H9 (cell line): Measurements from ENCODE around the gene C12orf56. TPM values are rescaled to one million over a fixed set of nuclear protein-coding genes. Genes with fewer than 3 reads are reported as not detected.

Source experiments
- DNase-seq: peaks from one replicate; pipeline ENCODE4 v3.0.0-alpha.2; 2017
- H2AFZ ChIP-seq: one replicate; pipeline ENCODE4 v1.6.1; 2013; ENCODE audit warnings: mild to moderate bottlenecking, low read length, control low read depth, moderate library complexity
- H2AK5ac ChIP-seq: 2 replicates; pipeline ENCODE4 v1.6.1; 2013; ENCODE audit warnings: low read length, control low read depth, mixed read lengths; ENCODE audit not compliant: insufficient read length
- H2BK120ac ChIP-seq: one replicate; pipeline ENCODE4 v1.6.1; 2013; ENCODE audit warnings: low read depth, mild to moderate bottlenecking, low read length, control low read depth, inconsistent platforms; ENCODE audit not compliant: poor library complexity, severe bottlenecking
- H2BK12ac ChIP-seq: 2 replicates; pipeline ENCODE4 v1.6.1; 2013; ENCODE audit warnings: low read length, control low read depth, mixed read lengths, low read depth; ENCODE audit not compliant: insufficient read length
- H2BK15ac ChIP-seq: 2 replicates; pipeline ENCODE4 v1.6.1; 2013; ENCODE audit warnings: low read depth, low read length, control low read depth
- H2BK20ac ChIP-seq: one replicate; pipeline ENCODE4 v1.6.1; 2013; ENCODE audit warnings: low read depth, mild to moderate bottlenecking, low read length, control low read depth, inconsistent platforms; ENCODE audit not compliant: poor library complexity, severe bottlenecking
- H2BK5ac ChIP-seq: 2 replicates; pipeline ENCODE4 v1.6.1; 2013; ENCODE audit warnings: low read length, control low read depth, mixed read lengths; ENCODE audit not compliant: insufficient read length
- H3K14ac ChIP-seq: 2 replicates; pipeline ENCODE4 v1.6.1; 2013; ENCODE audit warnings: low read length, control low read depth; ENCODE audit not compliant: insufficient read depth
- H3K18ac ChIP-seq: 2 replicates; pipeline ENCODE4 v1.6.1; 2013; ENCODE audit warnings: low read depth, mild to moderate bottlenecking, mixed read lengths, low read length, control low read depth; ENCODE audit not compliant: insufficient read length
- H3K23ac ChIP-seq: 2 replicates; pipeline ENCODE4 v1.6.1; 2013; ENCODE audit warnings: low read length, control low read depth, mixed read lengths, low read depth; ENCODE audit not compliant: insufficient read length
- H3K23me2 ChIP-seq: 2 replicates; pipeline ENCODE4 v1.6.1; 2013; ENCODE audit warnings: low read depth, mild to moderate bottlenecking, mixed read lengths, low read length, control low read depth; ENCODE audit not compliant: insufficient read length, poor library complexity, severe bottlenecking
- H3K27ac ChIP-seq: 2 replicates; pipeline ENCODE4 v1.5.1; 2013; ENCODE audit warnings: low read length, control low read depth, mixed read lengths, low read depth; ENCODE audit not compliant: insufficient read length
- H3K27me3 ChIP-seq: 2 replicates; pipeline ENCODE4 v1.6.1; 2013; ENCODE audit warnings: low read length, control low read depth, inconsistent platforms; ENCODE audit not compliant: insufficient read depth
- H3K4ac ChIP-seq: 2 replicates; pipeline ENCODE4 v1.6.1; 2013; ENCODE audit warnings: low read depth, mild to moderate bottlenecking, control low read depth, inconsistent platforms, low read length, moderate library complexity
- H3K4me1 ChIP-seq: 2 replicates; pipeline ENCODE4 v1.6.1; 2013; ENCODE audit warnings: low read length, control low read depth, inconsistent platforms; ENCODE audit not compliant: insufficient read depth
- H3K4me2 ChIP-seq: 2 replicates; pipeline ENCODE4 v1.6.1; 2013; ENCODE audit warnings: low read length, control low read depth, mixed read lengths; ENCODE audit not compliant: insufficient read length, insufficient read depth
- H3K56ac ChIP-seq: 2 replicates; pipeline ENCODE4 v1.6.1; 2013; ENCODE audit warnings: low read depth, mild to moderate bottlenecking, mixed read lengths, low read length, control low read depth; ENCODE audit not compliant: insufficient read length
- H3K79me1 ChIP-seq: 2 replicates; pipeline ENCODE4 v1.6.1; 2013; ENCODE audit warnings: low read depth, mild to moderate bottlenecking, moderate library complexity, low read length, control low read depth, inconsistent platforms; ENCODE audit not compliant: insufficient read depth, poor library complexity, severe bottlenecking
- H3K79me2 ChIP-seq: 2 replicates; pipeline ENCODE4 v1.6.1; 2013; ENCODE audit warnings: low read length, control low read depth, inconsistent platforms; ENCODE audit not compliant: insufficient read depth
- H3K9ac ChIP-seq: 2 replicates; pipeline ENCODE4 v1.6.1; 2013; ENCODE audit warnings: low read length, control low read depth, mixed read lengths; ENCODE audit not compliant: insufficient read length; ENCODE audit errors: extremely low read depth
- H3K9me3 ChIP-seq: one replicate; pipeline ENCODE4 v1.6.1; 2013; ENCODE audit warnings: low read depth, low read length, inconsistent platforms; ENCODE audit not compliant: control insufficient read depth
- H3T11ph ChIP-seq: one replicate; pipeline ENCODE4 v1.6.1; 2013; ENCODE audit warnings: mild to moderate bottlenecking, low read length, control low read depth, inconsistent platforms
- H4K20me1 ChIP-seq: one replicate; pipeline ENCODE4 v1.6.1; 2013; ENCODE audit not compliant: control insufficient read depth, insufficient read length, insufficient read depth
- H4K5ac ChIP-seq: 2 replicates; pipeline ENCODE4 v1.6.1; 2013; ENCODE audit warnings: low read depth, mild to moderate bottlenecking, mixed read lengths, low read length, control low read depth; ENCODE audit not compliant: insufficient read length
- H4K8ac ChIP-seq: replicated peaks from 2 replicates; pipeline ENCODE4 v1.6.1; 2013; ENCODE audit warnings: low read length, control low read depth, mixed read lengths, low read depth; ENCODE audit not compliant: insufficient read length
- H4K91ac ChIP-seq: 2 replicates; pipeline ENCODE4 v1.6.1; 2013; ENCODE audit warnings: low read depth, mild to moderate bottlenecking, moderate library complexity, mixed read lengths, low read length, control low read depth; ENCODE audit not compliant: insufficient read length
- H3K27ac Mint-ChIP-seq, 3 experiments: 2 replicates in 2 of 3; 3 replicates in 1 of 3; pipeline ENCODE4 v1.8.0; 2020 to 2021; ENCODE audit warnings: mixed read lengths in 3 of 3, mild to moderate bottlenecking in 1 of 3, moderate library complexity in 1 of 3
- H3K27me3 Mint-ChIP-seq: 2 replicates; pipeline ENCODE4 v1.8.0; 2021; ENCODE audit warnings: low read depth, mild to moderate bottlenecking, moderate library complexity, mixed read lengths
- H3K36me3 Mint-ChIP-seq, 3 experiments: 2 replicates in 2 of 3; 3 replicates in 1 of 3; pipeline ENCODE4 v1.8.0; 2020 to 2021; ENCODE audit warnings: low read depth in 3 of 3, mixed read lengths in 3 of 3; ENCODE audit not compliant: insufficient read depth in 1 of 3
- H3K4me1 Mint-ChIP-seq, 2 experiments: 2 replicates each; pipeline ENCODE4 v1.8.0; 2020; ENCODE audit warnings: mixed read lengths in 2 of 2
- H3K4me3 Mint-ChIP-seq, 2 experiments: 2 replicates in 1 of 2; 3 replicates in 1 of 2; pipeline ENCODE4 v1.8.0; 2020 to 2021; ENCODE audit warnings: mild to moderate bottlenecking in 2 of 2, mixed read lengths in 2 of 2, moderate library complexity in 1 of 2
- H3K9me3 Mint-ChIP-seq, 2 experiments: 2 replicates in 1 of 2; 3 replicates in 1 of 2; pipeline ENCODE4 v1.8.0; 2020; ENCODE audit warnings: mild to moderate bottlenecking in 2 of 2, mixed read lengths in 2 of 2, moderate library complexity in 1 of 2
- WGBS: extraction: QIAGEN DNeasy Blood & Tissue Kit; methylation state at CpG from one replicate; pipeline ENCODE4 v1.1.7; 2013; ENCODE audit warnings: missing lambda C conversion rate, low lambda C conversion rate, mixed read lengths; ENCODE audit not compliant: insufficient read length; ENCODE audit errors: extremely low coverage; 5-methylcytosine and 5-hydroxymethylcytosine counted together
- total RNA-seq: library from RNA; stranded (reverse); gene quantifications from 2 replicates; pipeline ENCODE4 v1.2.1, GENCODE V29; 2021
- TF ChIP-seq, protein P1 (sequence below): fragments of 200-600 bp; sonication (generic); conservative IDR thresholded peaks from 3 replicates; pipeline ENCODE4 v1.8.0; 2021; ENCODE audit warnings: antibody characterized with exemption, mild to moderate bottlenecking

The C12orf56 gene
- total RNA-seq, 1 experiment from 2014 or later, result 2.2 TPM

DNA sequence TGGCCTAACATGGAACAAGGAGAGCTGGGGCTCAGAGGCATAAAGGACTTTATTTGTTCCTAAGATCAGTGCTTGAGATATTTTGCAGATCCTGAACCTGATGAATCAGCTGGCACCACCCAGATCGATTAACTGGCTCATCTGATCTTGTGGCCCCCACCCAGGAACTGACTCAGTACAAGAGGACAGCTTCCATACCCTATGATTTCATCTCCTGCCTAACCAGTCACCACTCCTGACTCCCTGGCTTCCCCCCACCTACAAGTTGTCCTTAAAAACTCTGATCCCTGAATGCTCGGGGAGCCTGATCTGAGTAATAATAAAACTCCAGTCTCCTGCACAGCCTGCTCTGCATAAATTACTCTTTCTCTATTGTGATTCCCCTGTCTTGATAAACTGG is 5.1 kb downstream of the C12orf56 start:
- Histone ChIP-seq H3K23me2 (no peaks in the 10 kb centered on the region), H2AFZ (no peak overlapping the region), H3K9me3 (no peaks in the 10 kb centered on the region), H2AK5ac (no peak overlapping the region), H3K27ac (no peak overlapping the region), H3K56ac (no peak overlapping the region), H2BK20ac (no peak overlapping the region), H3K27me3 (no peaks in the 10 kb centered on the region), H3K79me2 (no peaks in the 10 kb centered on the region), H3K18ac (no peak overlapping the region), H4K5ac (no peak overlapping the region), H4K20me1 (no peaks in the 10 kb centered on the region), H4K8ac (no peak overlapping the region), H2BK120ac (no peak overlapping the region), H2BK12ac (no peak overlapping the region), H2BK5ac (no peak overlapping the region), H3T11ph (no peak overlapping the region), H3K9ac (no peak overlapping the region), H3K14ac (no peak overlapping the region), H3K4me1 (no peaks in the 10 kb centered on the region), H2BK15ac (no peak overlapping the region), H3K79me1 (no peaks in the 10 kb centered on the region), H4K91ac (no peak overlapping the region), H3K4me2 (no peak overlapping the region), H3K23ac (no peak overlapping the region), H3K4ac (no peak overlapping the region)
- 0 out of 7 replicates have a peak, but pooled peaks cover 0 to 2% (median 0%) of the 10 kb centered on the region in 3 experiments for H3K36me3 Mint-ChIP-seq
- peak overlapping the region in 1 of 3 experiments; percentile 21; a peak in 1 of 7 replicates for H3K27ac Mint-ChIP-seq
- H3K27me3 Mint-ChIP-seq, result peaks cover 2% of the 10 kb centered on the region; the same call in 1 of the 2 replicates
- TF ChIP-seq, protein P1, sequence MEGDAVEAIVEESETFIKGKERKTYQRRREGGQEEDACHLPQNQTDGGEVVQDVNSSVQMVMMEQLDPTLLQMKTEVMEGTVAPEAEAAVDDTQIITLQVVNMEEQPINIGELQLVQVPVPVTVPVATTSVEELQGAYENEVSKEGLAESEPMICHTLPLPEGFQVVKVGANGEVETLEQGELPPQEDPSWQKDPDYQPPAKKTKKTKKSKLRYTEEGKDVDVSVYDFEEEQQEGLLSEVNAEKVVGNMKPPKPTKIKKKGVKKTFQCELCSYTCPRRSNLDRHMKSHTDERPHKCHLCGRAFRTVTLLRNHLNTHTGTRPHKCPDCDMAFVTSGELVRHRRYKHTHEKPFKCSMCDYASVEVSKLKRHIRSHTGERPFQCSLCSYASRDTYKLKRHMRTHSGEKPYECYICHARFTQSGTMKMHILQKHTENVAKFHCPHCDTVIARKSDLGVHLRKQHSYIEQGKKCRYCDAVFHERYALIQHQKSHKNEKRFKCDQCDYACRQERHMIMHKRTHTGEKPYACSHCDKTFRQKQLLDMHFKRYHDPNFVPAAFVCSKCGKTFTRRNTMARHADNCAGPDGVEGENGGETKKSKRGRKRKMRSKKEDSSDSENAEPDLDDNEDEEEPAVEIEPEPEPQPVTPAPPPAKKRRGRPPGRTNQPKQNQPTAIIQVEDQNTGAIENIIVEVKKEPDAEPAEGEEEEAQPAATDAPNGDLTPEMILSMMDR, result no peak
- peaks cover 3 to 7% of the 10 kb centered on the region in 2 experiments; a peak in 2 of 4 replicates for H3K4me1 Mint-ChIP-seq
- H3K4me3 Mint-ChIP-seq, result no peak overlapping the region
- no peak for DNase-seq
- no CpG with 5 or more reads among the region's 2 CpGs for WGBS
- H3K9me3 Mint-ChIP-seq, result peaks cover 0 to 5% of the 10 kb centered on the region in 2 experiments; a peak in 3 of 5 replicates
